ENCODE measurements around the gene SPSB3. TPM values are rescaled to one million over a fixed set of nuclear protein-coding genes. Genes with fewer than 3 reads are reported as not detected.

SPSB3 gene
- total and polyA plus RNA-seq, 9 of the 15 experiments (the other 6 are each of a cell fraction or from before 2014, with no cell fraction given) = 0.39 to 37.4 (median 7.1) TPM

DNA sequence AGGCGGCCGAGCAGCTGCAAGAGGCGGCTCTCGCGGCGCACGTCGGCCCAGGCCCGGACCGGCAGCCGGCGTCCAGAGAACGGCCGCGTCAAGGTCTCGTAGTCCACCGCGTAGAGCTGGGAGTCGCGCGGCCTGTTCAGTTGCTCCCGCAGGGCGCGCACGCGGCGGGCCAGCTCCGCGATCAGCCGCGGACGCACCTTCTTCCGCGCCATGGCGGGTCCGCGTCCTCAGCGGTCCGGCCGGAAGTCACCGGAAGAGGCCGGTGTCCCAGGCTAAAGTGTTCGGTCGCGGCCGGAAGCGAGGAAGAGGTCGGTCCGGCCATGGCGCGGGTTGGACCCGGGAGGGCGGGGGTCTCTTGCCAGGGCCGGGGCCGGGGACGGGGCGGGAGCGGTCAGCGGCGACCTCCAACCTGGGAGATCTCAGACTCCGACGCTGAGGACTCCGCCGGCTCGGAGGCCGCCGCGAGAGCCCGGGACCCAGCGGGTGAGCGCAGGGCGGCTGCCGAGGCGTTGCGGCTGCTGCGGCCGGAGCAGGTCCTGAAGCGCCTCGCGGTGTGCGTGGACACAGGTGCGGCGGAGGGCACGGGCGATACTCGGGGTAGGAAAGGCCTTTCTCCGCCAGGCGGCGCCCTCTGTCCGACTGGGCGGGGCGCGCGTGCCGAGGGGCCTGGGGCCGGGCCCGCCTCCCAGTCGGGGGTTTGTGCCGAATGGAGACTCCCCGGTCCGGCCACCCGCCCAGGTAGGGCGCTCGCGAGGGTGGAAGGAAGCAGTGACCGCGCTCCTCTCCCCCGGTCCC is 9.3 kb downstream of the SPSB3 start, which contains the start of gene MRPS34 (continued):
- peak in 1 of 2 experiments; percentile 97; a peak in 2 of 4 replicates for TF ChIP-seq TRIM24 (IDR thresholded peaks at IDR 0.05)
- TF ChIP-seq NCOA6 (IDR thresholded peaks at IDR 0.05) = no peak
- peak; percentile 77; the same call in 1 of the 2 replicates for TF ChIP-seq ERF (CRISPR knock-in tag; IDR thresholded peaks at IDR 0.05)
- peak; percentile 91; the same call in 1 of the 2 replicates for TF ChIP-seq PHF8 (IDR thresholded peaks at IDR 0.05; ENCODE audit: borderline replicate concordance, low read length)
- 0 out of 2 replicates have a peak, but pooled peaks have one; percentile 6 for TF ChIP-seq FOSL1 (tag; conservative IDR thresholded peaks at IDR 0.05)
- peak; percentile 52; the same call in 1 of the 2 replicates for TF ChIP-seq ZBTB33 (CRISPR knock-in tag; IDR thresholded peaks at IDR 0.05)
- no peak for TF ChIP-seq NFE2L1 (tag; IDR thresholded peaks at IDR 0.05; ENCODE audit: borderline replicate concordance, low read depth)
- peak; percentile 90 to 97 for TF ChIP-seq MAZ (CRISPR knock-in tag; conservative IDR thresholded peaks at IDR 0.05 in 1 of 2, IDR thresholded peaks at IDR 0.05 in 1 of 2)
- TF ChIP-seq FOXJ2 (tag; IDR thresholded peaks at IDR 0.05) = 0 out of 2 replicates have a peak, but pooled peaks have one; percentile 35
- TF ChIP-seq NCOA1 (IDR thresholded peaks at IDR 0.05; ENCODE audit: low read depth) = peak; percentile 96
- peak; percentile 88 for TF ChIP-seq SP1 (CRISPR knock-in tag; IDR thresholded peaks at IDR 0.05)
- TF ChIP-seq ZBTB7A (IDR thresholded peaks at IDR 0.05; ENCODE audit: borderline replicate concordance, control insufficient read depth, low read depth, low read length) = peak; percentile 71
- TF ChIP-seq RBM14 (IDR thresholded peaks at IDR 0.05; ENCODE audit: borderline replicate concordance, insufficient read depth, low read depth, low read length) = 0 out of 2 replicates have a peak, but pooled peaks have one; percentile 40
- 0 out of 2 replicates have a peak, but pooled peaks have one; percentile 24 for TF ChIP-seq ZNF263 (CRISPR knock-in tag; IDR thresholded peaks at IDR 0.05; ENCODE audit: borderline replicate concordance)
- no peak for TF ChIP-seq ZNF3 (CRISPR knock-in tag; IDR thresholded peaks at IDR 0.05)
- no peak for TF ChIP-seq NCOA4 (IDR thresholded peaks at IDR 0.05; ENCODE audit: partially characterized antibody)
- TF ChIP-seq E2F6 (IDR thresholded peaks at IDR 0.05; ENCODE audit: borderline replicate concordance in 1 of 2, extremely low read depth in 1 of 2, insufficient read depth in 1 of 2, insufficient read length in 1 of 2, low read depth in 1 of 2, low read length in 1 of 2, poor library complexity in 1 of 2, severe bottlenecking in 1 of 2) = peak; percentile 76 to 97
- TF ChIP-seq, protein P1, sequence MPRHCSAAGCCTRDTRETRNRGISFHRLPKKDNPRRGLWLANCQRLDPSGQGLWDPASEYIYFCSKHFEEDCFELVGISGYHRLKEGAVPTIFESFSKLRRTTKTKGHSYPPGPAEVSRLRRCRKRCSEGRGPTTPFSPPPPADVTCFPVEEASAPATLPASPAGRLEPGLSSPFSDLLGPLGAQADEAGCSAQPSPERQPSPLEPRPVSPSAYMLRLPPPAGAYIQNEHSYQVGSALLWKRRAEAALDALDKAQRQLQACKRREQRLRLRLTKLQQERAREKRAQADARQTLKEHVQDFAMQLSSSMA (CRISPR knock-in tag; IDR thresholded peaks at IDR 0.05) = 0 out of 2 replicates have a peak, but pooled peaks have one; percentile 61
- TF ChIP-seq ESRRA (IDR thresholded peaks at IDR 0.05; ENCODE audit: borderline replicate concordance, low read depth) = peak; percentile 41; the same call in 1 of the 2 replicates
- peak in 1 of 2 experiments; percentile 48; a peak in 1 of 3 replicates for TF ChIP-seq CBX3 (IDR thresholded peaks at IDR 0.05; ENCODE audit: borderline replicate concordance in 1 of 2, low read length in 2 of 2)
- TF ChIP-seq ZFP1 (CRISPR knock-in tag; IDR thresholded peaks at IDR 0.05) = no peak
- peak; percentile 81; the same call in 1 of the 2 replicates for TF ChIP-seq L3MBTL2 (IDR thresholded peaks at IDR 0.05)

Measured in K562 (cell line).